Astrocyte (in vitro differentiated cells and primary cell): Measurements from ENCODE around the gene ACTN2. TPM values are rescaled to one million over a fixed set of nuclear protein-coding genes. Genes with fewer than 3 reads are reported as not detected.

Source experiments
- DNase-seq: peaks from one replicate; pipeline ENCODE4 v3.0.0-alpha.2; 2010; ENCODE audit warnings: low read depth
- FAIRE-seq: peaks from 2 replicates; lab custom pipeline; 2011; peaks lifted over from hg19 to GRCh38; lab: Jason Lieb, UNC
- H2AFZ ChIP-seq: 2 replicates; pipeline ENCODE4 v1.6.0; 2012; ENCODE audit warnings: low read depth, low read length, inconsistent platforms
- H3K27ac ChIP-seq: 2 replicates; pipeline ENCODE4 v1.5.1; 2011; ENCODE audit warnings: low read depth, low read length, inconsistent platforms
- H3K27me3 ChIP-seq: 2 replicates; pipeline ENCODE4 v1.6.0; 2011; ENCODE audit warnings: low read length, inconsistent platforms; ENCODE audit not compliant: insufficient read depth
- H3K36me3 ChIP-seq: 2 replicates; pipeline ENCODE4 v1.5.1; 2011; ENCODE audit warnings: low read length, inconsistent platforms; ENCODE audit not compliant: insufficient read depth
- H3K4me1 ChIP-seq: 2 replicates; pipeline ENCODE4 v1.5.1; 2011; ENCODE audit warnings: low read length, inconsistent platforms; ENCODE audit not compliant: insufficient read depth
- H3K4me2 ChIP-seq: 2 replicates; pipeline ENCODE4 v1.6.0; 2012; ENCODE audit warnings: low read length, inconsistent platforms
- H3K4me3 ChIP-seq: 2 replicates; pipeline ENCODE4 v1.5.1; 2011; ENCODE audit warnings: low read depth, mild to moderate bottlenecking, low read length, inconsistent platforms; ENCODE audit not compliant: insufficient read depth
- H3K79me2 ChIP-seq: 2 replicates; pipeline ENCODE4 v1.6.0; 2012; ENCODE audit warnings: mild to moderate bottlenecking, low read length, inconsistent platforms; ENCODE audit not compliant: insufficient read depth
- H3K9ac ChIP-seq: 2 replicates; pipeline ENCODE4 v1.6.0; 2012; ENCODE audit warnings: mild to moderate bottlenecking, low read length, inconsistent platforms
- H3K9me3 ChIP-seq: 2 replicates; pipeline ENCODE4 v1.5.1; 2012; ENCODE audit warnings: low read depth, mild to moderate bottlenecking, low read length, inconsistent platforms; ENCODE audit not compliant: insufficient read depth
- H4K20me1 ChIP-seq: 2 replicates; pipeline ENCODE4 v1.6.0; 2012; ENCODE audit warnings: low read length, inconsistent platforms; ENCODE audit not compliant: insufficient read depth
- H3K27ac Mint-ChIP-seq: one replicate; pipeline ENCODE4 v1.8.0; 2021; ENCODE audit warnings: mild to moderate bottlenecking, mixed read lengths; ENCODE audit not compliant: unreplicated experiment
- H3K27me3 Mint-ChIP-seq: one replicate; pipeline ENCODE4 v1.8.0; 2021; ENCODE audit warnings: low read depth, mixed read lengths; ENCODE audit not compliant: unreplicated experiment
- H3K36me3 Mint-ChIP-seq: one replicate; pipeline ENCODE4 v1.8.0; 2021; ENCODE audit warnings: low read depth, mixed read lengths; ENCODE audit not compliant: unreplicated experiment
- H3K4me1 Mint-ChIP-seq: one replicate; pipeline ENCODE4 v1.8.0; 2021; ENCODE audit warnings: low read depth, mixed read lengths; ENCODE audit not compliant: unreplicated experiment
- H3K4me3 Mint-ChIP-seq: one replicate; pipeline ENCODE4 v1.8.0; 2021; ENCODE audit warnings: mild to moderate bottlenecking, moderate library complexity, mixed read lengths; ENCODE audit not compliant: unreplicated experiment
- H3K9me3 Mint-ChIP-seq: one replicate; pipeline ENCODE4 v1.8.0; 2021; ENCODE audit warnings: mild to moderate bottlenecking, mixed read lengths; ENCODE audit not compliant: unreplicated experiment
- CTCF ChIP-seq: IDR thresholded peaks from 2 replicates; pipeline ENCODE4 v1.5.1; 2011; ENCODE audit warnings: low read depth, mild to moderate bottlenecking, inconsistent platforms, low read length, moderate library complexity; ENCODE audit not compliant: insufficient read depth
- EZH2 ChIP-seq: IDR thresholded peaks from 2 replicates; pipeline ENCODE4 v1.6.1; 2012; ENCODE audit warnings: mild to moderate bottlenecking, low read length, inconsistent platforms; ENCODE audit not compliant: insufficient read depth
- total RNA-seq: library from RNA; stranded (reverse); gene quantifications from 2 replicates; pipeline ENCODE4 v1.2.1, GENCODE V29; 2021

Gene ACTN2
- total RNA-seq, 1 donor from 2014 or later = 0.89 TPM

GRCh38 chr1:236760480-236760879 lies 74.2 kb downstream of the ACTN2 start:
- Mint-ChIP-seq H3K36me3 (no peaks in the 10 kb centered on the region), H3K4me1 (no peaks in the 10 kb centered on the region), H3K9me3 (no peaks in the 10 kb centered on the region), H3K27me3 (no peaks in the 10 kb centered on the region), H3K27ac (no peak overlapping the region), H3K4me3 (no peak overlapping the region)
- no peaks in the 10 kb centered on the region for H4K20me1 ChIP-seq
- H3K9me3 ChIP-seq = no peaks in the 10 kb centered on the region
- no peaks in the 10 kb centered on the region for H3K79me2 ChIP-seq
- H3K4me1 ChIP-seq = no peaks in the 10 kb centered on the region
- no peaks in the 10 kb centered on the region for H3K36me3 ChIP-seq
- no peak overlapping the region for H3K9ac ChIP-seq
- no peaks in the 10 kb centered on the region for H3K27me3 ChIP-seq
- DNase-seq (no peak), FAIRE-seq (no peak)
- no peak overlapping the region for H3K4me3 ChIP-seq
- H3K27ac ChIP-seq = no peak overlapping the region
- H2AFZ ChIP-seq = no peak overlapping the region
- H3K4me2 ChIP-seq = no peak overlapping the region
- no peak for TF ChIP-seq EZH2

- H3K4me3 Mint-ChIP-seq = no peak overlapping the region
- no peak overlapping the region for H3K4me3 ChIP-seq
- H3K9me3 ChIP-seq = no peaks in the 10 kb centered on the region
- H3K36me3 ChIP-seq = no peaks in the 10 kb centered on the region
- H3K9me3 Mint-ChIP-seq = no peaks in the 10 kb centered on the region
- H3K27me3 ChIP-seq = no peaks in the 10 kb centered on the region
- no peak overlapping the region for H3K27ac Mint-ChIP-seq
- no peak overlapping the region for H3K27ac ChIP-seq
- H2AFZ ChIP-seq = no peak overlapping the region
- no peaks in the 10 kb centered on the region for H3K27me3 Mint-ChIP-seq
- no peaks in the 10 kb centered on the region for H4K20me1 ChIP-seq
- H3K4me1 ChIP-seq = no peaks in the 10 kb centered on the region
- no peak for FAIRE-seq
- TF ChIP-seq CTCF (no peak), EZH2 (no peak)
- H3K4me2 ChIP-seq = no peak overlapping the region
- DNase-seq = no peak
- no peak overlapping the region for H3K9ac ChIP-seq
- H3K4me1 Mint-ChIP-seq = no peaks in the 10 kb centered on the region
- no peaks in the 10 kb centered on the region for H3K36me3 Mint-ChIP-seq
- H3K79me2 ChIP-seq = no peaks in the 10 kb centered on the region
These were observed 74.7 kb downstream of the ACTN2 start for GRCh38 chr1:236760986-236761385.

- Mint-ChIP-seq H3K9me3 (no peaks in the 10 kb centered on the region), H3K27me3 (no peaks in the 10 kb centered on the region), H3K36me3 (no peaks in the 10 kb centered on the region), H3K4me1 (no peaks in the 10 kb centered on the region), H3K4me3 (no peak overlapping the region), H3K27ac (no peak overlapping the region)
- Histone ChIP-seq H3K36me3 (no peaks in the 10 kb centered on the region), H4K20me1 (no peaks in the 10 kb centered on the region), H3K9me3 (no peaks in the 10 kb centered on the region), H3K79me2 (no peaks in the 10 kb centered on the region), H3K4me2 (no peak overlapping the region), H3K4me1 (no peaks in the 10 kb centered on the region), H2AFZ (no peak overlapping the region), H3K27me3 (no peaks in the 10 kb centered on the region), H3K4me3 (no peak overlapping the region), H3K9ac (no peak overlapping the region), H3K27ac (no peak overlapping the region)
- no peak for FAIRE-seq
- DNase-seq = no peak
- TF ChIP-seq CTCF = no peak
- no peak for TF ChIP-seq EZH2
These were observed 75.3 kb downstream of the ACTN2 start for GRCh38 chr1:236761397-236762132.
